IMR-90 (cell line): ENCODE measurements around the gene CLC. TPM values are rescaled to one million over a fixed set of nuclear protein-coding genes. Genes with fewer than 3 reads are reported as not detected.

Experiments
- ATAC-seq: fragments of 200-7000 bp; cut with Tn5 transposase; 2 replicates; pipeline ENCODE4 v1.9.1; 2020; ENCODE audit warnings: low read depth, mild to moderate bottlenecking, moderate library complexity
- BruUV-seq: library from RNA; stranded (reverse); fragments of 400-500 nt; replicated peaks from 2 replicates; lab custom pipeline; 2021; lab: Mats Ljungman, UMichigan
- CTCF ChIA-PET: fragments of 300-600 bp; formaldehyde crosslinking; extraction: SDS; loops from one replicate; lab custom pipeline; 2021; ENCODE audit warnings: antibody characterized with exemption; lab: Yijun Ruan, JAX
- POLR2A ChIA-PET: fragments of 300-600 bp; sonication (Branson Sonifier 250); formaldehyde crosslinking; loops from one replicate; lab custom pipeline; 2022; ENCODE audit warnings: antibody characterized with exemption; ENCODE audit not compliant: unreplicated experiment; lab: Charles Lee
- DNase-seq: peaks from one replicate; pipeline ENCODE4 v3.0.0; 2013
- H2AFZ ChIP-seq: replicated peaks from 2 replicates; pipeline ENCODE3; 2013; ENCODE audit warnings: low read length, mild to moderate bottlenecking; ENCODE audit not compliant: poor library complexity
- H2AK5ac ChIP-seq: 2 replicates; pipeline ENCODE4 v1.6.1; 2013; ENCODE audit warnings: low read depth, low read length, inconsistent platforms
- H2AK9ac ChIP-seq: replicated peaks from 2 replicates; pipeline ENCODE3; 2013; ENCODE audit warnings: mild to moderate bottlenecking, low read depth, low read length, moderate library complexity; ENCODE audit not compliant: poor library complexity
- H2BK120ac ChIP-seq: 2 replicates; pipeline ENCODE4 v1.6.1; 2013; ENCODE audit warnings: low read depth, low read length, inconsistent platforms
- H2BK15ac ChIP-seq: 3 replicates; pipeline ENCODE4 v1.6.1; 2013; ENCODE audit warnings: low read depth, low read length, inconsistent platforms
- H2BK20ac ChIP-seq: 2 replicates; pipeline ENCODE4 v1.6.1; 2013; ENCODE audit warnings: low read depth, mild to moderate bottlenecking, inconsistent platforms, low read length, moderate library complexity
- H2BK5ac ChIP-seq: 2 replicates; pipeline ENCODE4 v1.6.1; 2013; ENCODE audit warnings: mild to moderate bottlenecking, low read depth, low read length, inconsistent platforms; ENCODE audit not compliant: poor library complexity, severe bottlenecking
- H3K14ac ChIP-seq: replicated peaks from 2 replicates; pipeline ENCODE4 v1.6.1; 2013; ENCODE audit warnings: low read depth, low read length, inconsistent platforms
- H3K18ac ChIP-seq: 2 replicates; pipeline ENCODE4 v1.6.1; 2013; ENCODE audit warnings: low read depth, low read length, control low read depth
- H3K23ac ChIP-seq: 2 replicates; pipeline ENCODE4 v1.6.1; 2013; ENCODE audit warnings: low read depth, low read length, inconsistent platforms
- H3K27ac ChIP-seq: 2 replicates; pipeline ENCODE4 v1.5.1; 2013; ENCODE audit warnings: mild to moderate bottlenecking, control low read depth, low read length; ENCODE audit not compliant: insufficient read depth
- H3K27me3 ChIP-seq: 2 replicates; pipeline ENCODE4 v1.6.1; 2013; ENCODE audit warnings: low read length; ENCODE audit not compliant: control insufficient read depth, insufficient read depth
- H3K36me3 ChIP-seq: 2 replicates; pipeline ENCODE4 v1.6.1; 2013; ENCODE audit warnings: low read length, mixed read lengths; ENCODE audit not compliant: control insufficient read depth, insufficient read depth
- H3K4ac ChIP-seq: 2 replicates; pipeline ENCODE4 v1.6.1; 2013; ENCODE audit warnings: low read depth, low read length, inconsistent platforms
- H3K4me1 ChIP-seq: 2 replicates; pipeline ENCODE4 v1.6.1; 2013; ENCODE audit warnings: low read length, mixed read lengths; ENCODE audit not compliant: control insufficient read depth, insufficient read depth
- H3K4me2 ChIP-seq: 2 replicates; pipeline ENCODE4 v1.6.1; 2013; ENCODE audit warnings: low read depth, mild to moderate bottlenecking, control low read depth, low read length, moderate library complexity
- H3K4me3 ChIP-seq: 2 replicates; pipeline ENCODE4 v1.5.1; 2013; ENCODE audit warnings: low read depth, mild to moderate bottlenecking, control low read depth, low read length, moderate library complexity; ENCODE audit not compliant: insufficient read depth
- H3K56ac ChIP-seq: 2 replicates; pipeline ENCODE4 v1.6.1; 2013; ENCODE audit warnings: low read length, inconsistent platforms; ENCODE audit not compliant: insufficient read depth; ENCODE audit errors: extremely low read depth
- H3K79me1 ChIP-seq, 2 experiments: 2 replicates each; pipeline ENCODE4 v1.6.1; 2013; ENCODE audit warnings: low read length in 2 of 2, inconsistent platforms in 1 of 2, low read depth in 1 of 2
- H3K9ac ChIP-seq: 2 replicates; pipeline ENCODE4 v1.6.1; 2013; ENCODE audit warnings: low read depth, low read length, control low read depth
- H3K9me1 ChIP-seq: 2 replicates; pipeline ENCODE4 v1.6.1; 2013; ENCODE audit warnings: low read length, inconsistent platforms; ENCODE audit not compliant: insufficient read depth
- H3K9me3 ChIP-seq: 2 replicates; pipeline ENCODE4 v1.6.1; 2013; ENCODE audit warnings: low read length; ENCODE audit not compliant: control insufficient read depth, insufficient read depth
- H4K20me1 ChIP-seq: 2 replicates; pipeline ENCODE4 v1.6.1; 2013; ENCODE audit warnings: low read length, inconsistent platforms; ENCODE audit not compliant: insufficient read depth
- H4K5ac ChIP-seq: 2 replicates; pipeline ENCODE4 v1.6.1; 2013; ENCODE audit warnings: mild to moderate bottlenecking, low read depth, low read length, control low read depth
- H4K8ac ChIP-seq, 2 experiments: 2 replicates each; pipeline ENCODE4 v1.6.1; 2013; ENCODE audit warnings: low read depth in 2 of 2, low read length in 2 of 2, control low read depth in 1 of 2, inconsistent platforms in 1 of 2
- H4K91ac ChIP-seq: 2 replicates; pipeline ENCODE4 v1.6.1; 2013; ENCODE audit warnings: low read depth, low read length, inconsistent platforms; ENCODE audit not compliant: insufficient read depth
- BHLHE40 ChIP-seq: fragments of 150-350 bp; IDR thresholded peaks from 2 replicates; pipeline ENCODE4 v1.6.1; 2016; ENCODE audit warnings: mild to moderate bottlenecking, low read depth, low read length
- CEBPB ChIP-seq: IDR thresholded peaks from 2 replicates; pipeline ENCODE4 v1.6.1; 2012; ENCODE audit warnings: low read depth, low read length, improper control_type of control experiment
- CHD1 ChIP-seq: IDR thresholded peaks from 2 replicates; pipeline ENCODE4 v1.6.1; 2012; ENCODE audit warnings: low read depth, low read length, improper control_type of control experiment
- FOS ChIP-seq: fragments of 150-350 bp; IDR thresholded peaks from 2 replicates; pipeline ENCODE4 v1.6.1; 2016; ENCODE audit warnings: low read depth, low read length
- MAZ ChIP-seq: IDR thresholded peaks from 2 replicates; pipeline ENCODE4 v1.6.1; 2012; ENCODE audit warnings: low read depth, mild to moderate bottlenecking, low read length, improper control_type of control experiment, moderate library complexity, borderline replicate concordance
- MXI1 ChIP-seq: IDR thresholded peaks from 2 replicates; pipeline ENCODE4 v1.6.1; 2012; ENCODE audit warnings: low read depth, mild to moderate bottlenecking, low read length, moderate library complexity, borderline replicate concordance
- NFE2L2 ChIP-seq: fragments of 150-350 bp; IDR thresholded peaks from 2 replicates; pipeline ENCODE4 v1.6.1; 2016; ENCODE audit warnings: low read depth, mild to moderate bottlenecking, low read length
- POLR2A ChIP-seq: IDR thresholded peaks from 2 replicates; pipeline ENCODE4 v1.6.1; 2012; ENCODE audit warnings: mild to moderate bottlenecking, low read depth, low read length
- RAD21 ChIP-seq: IDR thresholded peaks from 2 replicates; pipeline ENCODE4 v1.6.1; 2012; ENCODE audit warnings: low read length, improper control_type of control experiment
- RCOR1 ChIP-seq: IDR thresholded peaks from 2 replicates; pipeline ENCODE4 v1.6.1; 2012; ENCODE audit warnings: mild to moderate bottlenecking, low read length, improper control_type of control experiment; ENCODE audit not compliant: insufficient replicate concordance
- RFX5 ChIP-seq: IDR thresholded peaks from 2 replicates; pipeline ENCODE4 v1.8.0; 2012; ENCODE audit warnings: low read depth, mild to moderate bottlenecking, low read length, moderate library complexity
- SMC3 ChIP-seq: fragments of 150-350 bp; IDR thresholded peaks from 2 replicates; pipeline ENCODE4 v1.6.1; 2016; ENCODE audit warnings: low read depth, mild to moderate bottlenecking, antibody characterized with exemption, low read length, moderate library complexity
- WGBS, 2 experiments: methylation state at CpG; one replicate each; pipeline versions ENCODE4 v1.1.5 to v1.1.7; 2013; ENCODE audit warnings: missing lambda C conversion rate in 2 of 2; ENCODE audit not compliant: insufficient read length in 1 of 2; ENCODE audit errors: extremely low coverage in 2 of 2; 5-methylcytosine and 5-hydroxymethylcytosine counted together
- dilution Hi-C: fragments of 300-500 bp; cut with HindIII; formaldehyde crosslinking; loops from one replicate; pipeline ENCODE4 v1.14.3; 2018; ENCODE audit warnings: low sequenced_read_pairs; ENCODE audit not compliant: unreplicated experiment
- in situ Hi-C: fragments of 300-500 bp; cut with MboI; formaldehyde crosslinking; loops from 3 replicates; pipeline ENCODE4 v1.14.3; 2019; ENCODE audit warnings: low sequenced_read_pairs, inconsistent platforms, mixed read lengths
- intact Hi-C: fragments of 100-400 bp; cut with micrococcal nuclease; formaldehyde crosslinking; loops from 2 replicates; pipeline ENCODE4 v1.10.0; 2022
- polyA plus RNA-seq, 3 experiments: library from polyadenylated mRNA; depleted of rRNA; stranded (reverse); fragments of >200 nt; gene quantifications; 2 replicates each; pipeline ENCODE4 v1.2.3, GENCODE V29; 2012; ENCODE audit warnings: low replicate concordance in 1 of 3
- total RNA-seq: library from RNA; depleted of rRNA; stranded (reverse); fragments of >200 nt; gene quantifications from 2 replicates; pipeline ENCODE4 v1.2.3, GENCODE V29; 2012
- TF ChIP-seq, protein P1 (sequence below): fragments of 150-350 bp; IDR thresholded peaks from 2 replicates; pipeline ENCODE4 v1.6.1; 2017; ENCODE audit warnings: mild to moderate bottlenecking, antibody characterized with exemption, low read length, low read depth
- TF ChIP-seq, protein P2 (sequence below): conservative IDR thresholded peaks from 2 replicates; pipeline ENCODE4 v1.5.1; 2012; ENCODE audit warnings: mild to moderate bottlenecking, low read depth, low read length, improper control_type of control experiment
- TF ChIP-seq, protein P3 (sequence below): fragments of 150-350 bp; IDR thresholded peaks from 2 replicates; pipeline ENCODE4 v1.6.1; 2016; ENCODE audit warnings: low read depth, mild to moderate bottlenecking, low read length, moderate library complexity, borderline replicate concordance

The CLC gene
- total and polyA plus RNA-seq, 2 of the 4 experiments (the other 2 are of a cell fraction): not detected

DNA sequence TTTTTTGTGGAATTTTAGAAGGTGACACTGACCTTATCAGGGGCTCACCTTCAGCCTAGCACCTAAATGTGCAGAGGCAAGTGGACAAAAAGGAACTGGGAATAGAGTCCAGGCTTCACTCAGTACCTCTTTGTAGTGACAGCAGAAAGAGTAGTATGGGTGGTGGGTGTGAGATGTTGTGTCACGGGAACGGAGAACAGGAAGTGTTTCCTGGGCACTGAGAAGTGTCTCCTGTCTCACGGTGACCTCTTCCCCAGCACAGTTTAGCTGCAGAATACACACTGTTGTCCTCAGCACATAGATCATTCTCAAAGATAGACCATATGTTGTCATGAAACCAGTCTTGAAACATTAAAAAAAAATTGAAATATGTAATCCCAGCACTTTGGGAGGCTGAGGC, 51.1 kb downstream of the CLC start:
- Histone ChIP-seq H3K23ac (no peak overlapping the region), H2BK15ac (no peak overlapping the region), H3K9ac (no peak overlapping the region), H4K91ac (no peak overlapping the region), H3K4me2 (no peak overlapping the region), H3K9me1 (no peaks in the 10 kb centered on the region), H4K20me1 (no peaks in the 10 kb centered on the region), H3K56ac (no peak overlapping the region), H2AK9ac (no peak overlapping the region), H2AFZ (no peak overlapping the region), H3K4ac (no peak overlapping the region), H3K18ac (no peak overlapping the region), H4K5ac (no peak overlapping the region), H4K8ac (no peak overlapping the region), H2BK5ac (no peak overlapping the region), H3K79me1 (no peaks in the 10 kb centered on the region), H3K36me3 (no peaks in the 10 kb centered on the region), H3K4me3 (no peak overlapping the region), H3K9me3 (no peaks in the 10 kb centered on the region), H3K14ac (no peak overlapping the region), H2BK120ac (no peak overlapping the region), H3K27me3 (no peaks in the 10 kb centered on the region), H3K27ac (no peak overlapping the region), H2BK20ac (no peak overlapping the region), H2AK5ac (no peak overlapping the region), H3K4me1 (no peaks in the 10 kb centered on the region)
- in situ Hi-C loops: no loop called here
- intact Hi-C loops: no loop called here
- no peak for TF ChIP-seq SMC3
- no peak for TF ChIP-seq CEBPB
- TF ChIP-seq RAD21: no peak
- TF ChIP-seq RFX5: no peak
- TF ChIP-seq, protein P1, sequence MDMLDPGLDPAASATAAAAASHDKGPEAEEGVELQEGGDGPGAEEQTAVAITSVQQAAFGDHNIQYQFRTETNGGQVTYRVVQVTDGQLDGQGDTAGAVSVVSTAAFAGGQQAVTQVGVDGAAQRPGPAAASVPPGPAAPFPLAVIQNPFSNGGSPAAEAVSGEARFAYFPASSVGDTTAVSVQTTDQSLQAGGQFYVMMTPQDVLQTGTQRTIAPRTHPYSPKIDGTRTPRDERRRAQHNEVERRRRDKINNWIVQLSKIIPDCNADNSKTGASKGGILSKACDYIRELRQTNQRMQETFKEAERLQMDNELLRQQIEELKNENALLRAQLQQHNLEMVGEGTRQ: no peak
- no peak for TF ChIP-seq NFE2L2
- TF ChIP-seq, protein P2, sequence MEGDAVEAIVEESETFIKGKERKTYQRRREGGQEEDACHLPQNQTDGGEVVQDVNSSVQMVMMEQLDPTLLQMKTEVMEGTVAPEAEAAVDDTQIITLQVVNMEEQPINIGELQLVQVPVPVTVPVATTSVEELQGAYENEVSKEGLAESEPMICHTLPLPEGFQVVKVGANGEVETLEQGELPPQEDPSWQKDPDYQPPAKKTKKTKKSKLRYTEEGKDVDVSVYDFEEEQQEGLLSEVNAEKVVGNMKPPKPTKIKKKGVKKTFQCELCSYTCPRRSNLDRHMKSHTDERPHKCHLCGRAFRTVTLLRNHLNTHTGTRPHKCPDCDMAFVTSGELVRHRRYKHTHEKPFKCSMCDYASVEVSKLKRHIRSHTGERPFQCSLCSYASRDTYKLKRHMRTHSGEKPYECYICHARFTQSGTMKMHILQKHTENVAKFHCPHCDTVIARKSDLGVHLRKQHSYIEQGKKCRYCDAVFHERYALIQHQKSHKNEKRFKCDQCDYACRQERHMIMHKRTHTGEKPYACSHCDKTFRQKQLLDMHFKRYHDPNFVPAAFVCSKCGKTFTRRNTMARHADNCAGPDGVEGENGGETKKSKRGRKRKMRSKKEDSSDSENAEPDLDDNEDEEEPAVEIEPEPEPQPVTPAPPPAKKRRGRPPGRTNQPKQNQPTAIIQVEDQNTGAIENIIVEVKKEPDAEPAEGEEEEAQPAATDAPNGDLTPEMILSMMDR: no peak
- no peak for TF ChIP-seq BHLHE40
- no peak for TF ChIP-seq MAZ
- TF ChIP-seq, protein P3, sequence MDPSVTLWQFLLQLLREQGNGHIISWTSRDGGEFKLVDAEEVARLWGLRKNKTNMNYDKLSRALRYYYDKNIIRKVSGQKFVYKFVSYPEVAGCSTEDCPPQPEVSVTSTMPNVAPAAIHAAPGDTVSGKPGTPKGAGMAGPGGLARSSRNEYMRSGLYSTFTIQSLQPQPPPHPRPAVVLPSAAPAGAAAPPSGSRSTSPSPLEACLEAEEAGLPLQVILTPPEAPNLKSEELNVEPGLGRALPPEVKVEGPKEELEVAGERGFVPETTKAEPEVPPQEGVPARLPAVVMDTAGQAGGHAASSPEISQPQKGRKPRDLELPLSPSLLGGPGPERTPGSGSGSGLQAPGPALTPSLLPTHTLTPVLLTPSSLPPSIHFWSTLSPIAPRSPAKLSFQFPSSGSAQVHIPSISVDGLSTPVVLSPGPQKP: no peak
- no peak for TF ChIP-seq FOS
- TF ChIP-seq RCOR1: no peak
- TF ChIP-seq POLR2A: no peak
- TF ChIP-seq MXI1: no peak
- no peak for TF ChIP-seq CHD1
- no peak for ATAC-seq
- dilution Hi-C loops: no loop called here
- WGBS, 2 experiments: no CpG with 5 or more reads among the region's 3 CpGs
- ChIA-PET POLR2A (no interaction called here), CTCF (no interaction called here)
- no TSS peak for BruUV-seq
- no peak for DNase-seq
